ENCODE results near the gene TMEM156.

Gene TMEM156

GRCh38 chr4:38920677-38921076 is 111.5 kb downstream of the TMEM156 start:
- peak; percentile 4 for DNase-seq

- no peak for DNase-seq
Measured at GRCh38 chr4:38920186-38920585, 112.0 kb downstream of the TMEM156 start.

GRCh38 chr4:38919494-38919893 is 112.7 kb downstream of the TMEM156 start:
- no peak for DNase-seq

- DNase-seq, result no peak
Measured at GRCh38 chr4:38917481-38918025, 114.7 kb downstream of the TMEM156 start.
